Measurements from ENCODE around the gene SLC6A11. TPM values are rescaled to one million over a fixed set of nuclear protein-coding genes. Genes with fewer than 3 reads are reported as not detected.

SLC6A11 gene
- total and polyA plus RNA-seq, 2 of the 8 experiments (the other 6 are each of a cell fraction or from before 2014, with no cell fraction given) = 0.78 to 1.5 TPM

GRCh38 chr3:10933470-10933804 lies 117.4 kb downstream of the SLC6A11 start:
- H3K36me3 ChIP-seq (ENCODE audit: control insufficient read depth in 2 of 4, insufficient read depth in 4 of 4, low read length in 3 of 4) = no peaks in the 10 kb centered on the region
- no peaks in the 10 kb centered on the region for H4K20me1 ChIP-seq (replicated peaks in 1 of 2; ENCODE audit: control insufficient read depth in 1 of 2, insufficient read depth in 2 of 2, low read length in 2 of 2)
- no peak overlapping the region for H4K5ac ChIP-seq (ENCODE audit: insufficient read length, low read depth, low read length)
- H2BK15ac ChIP-seq (ENCODE audit: low read length) = no peak overlapping the region
- H3K23me2 ChIP-seq (ENCODE audit: low read depth, low read length) = no peaks in the 10 kb centered on the region
- no peak overlapping the region for H2AK5ac ChIP-seq (ENCODE audit: low read depth, low read length)
- 76% methylated on average over 1 of the region's 1 CpG; no CpG with 5 or more reads in 1 of the 2 experiments for WGBS, 2 experiments (ENCODE audit: extremely low coverage in 1 of 2, insufficient coverage in 1 of 2, insufficient read length in 1 of 2, insufficient replicate concordance in 2 of 2, low coverage in 1 of 2, low lambda C conversion rate in 2 of 2, missing lambda C conversion rate in 1 of 2)
- H4K91ac ChIP-seq (replicated peaks; ENCODE audit: insufficient read length, low read length) = no peak overlapping the region
- no peaks in the 10 kb centered on the region; the same call in 1 of the 2 replicates for H3K79me1 ChIP-seq (ENCODE audit: low read depth, low read length)
- DNase-seq (ENCODE audit: low read depth in 1 of 2, low spot score in 2 of 2) = no peak
- peaks cover 0 to 5% (median 2%) of the 10 kb centered on the region in 4 experiments; a peak in 4 of 7 replicates for H3K4me1 ChIP-seq (replicated peaks in 1 of 4; ENCODE audit: control insufficient read depth in 3 of 4, insufficient read depth in 4 of 4, low read length in 3 of 4)
- no peak overlapping the region for H3K27ac ChIP-seq (ENCODE audit: low read depth, low read length)
- CTCF ChIA-PET (ENCODE audit: partially characterized antibody) = interaction anchor here (1.2 to 4.1 kb wide), 3 partner anchors 9 to 127 kb away, joined by 3 to 16 read pairs (median 9); no protein-coding TSS in a partner anchor
- no peak overlapping the region for H2BK20ac ChIP-seq (ENCODE audit: low read length)
- no peak overlapping the region for H3K18ac ChIP-seq (ENCODE audit: extremely low read depth, low read length)
- H4K8ac ChIP-seq (ENCODE audit: extremely low read depth, insufficient read depth, low read length) = no peak overlapping the region
- H3K4me2 ChIP-seq (ENCODE audit: insufficient read depth in 1 of 2, low read depth in 2 of 2, low read length in 2 of 2) = no peak overlapping the region
- POLR2A ChIA-PET (ENCODE audit: partially characterized antibody) = interaction anchor here (0.6 kb wide), 1 partner anchor 871 kb away, joined by 3 read pairs; no protein-coding TSS in a partner anchor
- no peaks in the 10 kb centered on the region for H3K27me3 ChIP-seq (replicated peaks in 1 of 4; ENCODE audit: control insufficient read depth in 3 of 4, extremely low read depth in 1 of 4, insufficient read depth in 3 of 4, low read length in 3 of 4)
- H3K56ac ChIP-seq (replicated peaks; ENCODE audit: insufficient read length, low read depth, low read length) = no peak overlapping the region
- H3K9me3 ChIP-seq (ENCODE audit: insufficient read depth in 2 of 2, low read depth in 1 of 2, low read length in 1 of 2) = no peaks in the 10 kb centered on the region
- no peak overlapping the region for H3K4ac ChIP-seq (replicated peaks; ENCODE audit: insufficient read length, low read depth, low read length)
- no peak overlapping the region for H3K23ac ChIP-seq (ENCODE audit: insufficient read length)
- H3K79me2 ChIP-seq (ENCODE audit: control insufficient read depth in 1 of 2, insufficient read depth in 2 of 2, low read length in 2 of 2) = no peaks in the 10 kb centered on the region
- no peak overlapping the region for H3K14ac ChIP-seq (ENCODE audit: insufficient read length)
- H3K9ac ChIP-seq (replicated peaks in 1 of 4; ENCODE audit: extremely low read depth in 1 of 4, low read depth in 3 of 4, low read length in 3 of 4) = no peak overlapping the region
- no peak overlapping the region for H2AFZ ChIP-seq (ENCODE audit: low read length)
- H2BK12ac ChIP-seq (ENCODE audit: low read depth, low read length) = no peak overlapping the region
- no peak overlapping the region for H2BK5ac ChIP-seq (ENCODE audit: low read depth, low read length)
- no peak for FAIRE-seq
- no peak overlapping the region for H2BK120ac ChIP-seq (replicated peaks; ENCODE audit: low read depth, low read length)
- H3K4me3 ChIP-seq (ENCODE audit: extremely low read depth in 1 of 4, insufficient read depth in 2 of 4, low read depth in 3 of 4, low read length in 4 of 4) = no peak overlapping the region
- TF ChIP-seq KDM5A (IDR thresholded peaks at IDR 0.05; ENCODE audit: low read length) (no peak), YY1 (IDR thresholded peaks at IDR 0.05; ENCODE audit: low read depth, low read length) (no peak), CREB1 (IDR thresholded peaks at IDR 0.05) (no peak), CBX5 (IDR thresholded peaks at IDR 0.05; ENCODE audit: low read depth, low read length) (no peak), JUN (IDR thresholded peaks at IDR 0.05; ENCODE audit: low read depth, low read length) (no peak), HDAC2 (IDR thresholded peaks at IDR 0.05; ENCODE audit: borderline replicate concordance in 1 of 2, low read depth in 2 of 2, low read length in 2 of 2) (no peak), RBBP5 (IDR thresholded peaks at IDR 0.05; ENCODE audit: borderline replicate concordance, low read depth, low read length) (no peak), CHD1 (IDR thresholded peaks at IDR 0.05; ENCODE audit: low read depth, low read length) (no peak), NANOG (IDR thresholded peaks at IDR 0.05; ENCODE audit: insufficient read depth, low read depth, low read length, poor library complexity, severe bottlenecking) (no peak)
- TF ChIP-seq, protein P1, sequence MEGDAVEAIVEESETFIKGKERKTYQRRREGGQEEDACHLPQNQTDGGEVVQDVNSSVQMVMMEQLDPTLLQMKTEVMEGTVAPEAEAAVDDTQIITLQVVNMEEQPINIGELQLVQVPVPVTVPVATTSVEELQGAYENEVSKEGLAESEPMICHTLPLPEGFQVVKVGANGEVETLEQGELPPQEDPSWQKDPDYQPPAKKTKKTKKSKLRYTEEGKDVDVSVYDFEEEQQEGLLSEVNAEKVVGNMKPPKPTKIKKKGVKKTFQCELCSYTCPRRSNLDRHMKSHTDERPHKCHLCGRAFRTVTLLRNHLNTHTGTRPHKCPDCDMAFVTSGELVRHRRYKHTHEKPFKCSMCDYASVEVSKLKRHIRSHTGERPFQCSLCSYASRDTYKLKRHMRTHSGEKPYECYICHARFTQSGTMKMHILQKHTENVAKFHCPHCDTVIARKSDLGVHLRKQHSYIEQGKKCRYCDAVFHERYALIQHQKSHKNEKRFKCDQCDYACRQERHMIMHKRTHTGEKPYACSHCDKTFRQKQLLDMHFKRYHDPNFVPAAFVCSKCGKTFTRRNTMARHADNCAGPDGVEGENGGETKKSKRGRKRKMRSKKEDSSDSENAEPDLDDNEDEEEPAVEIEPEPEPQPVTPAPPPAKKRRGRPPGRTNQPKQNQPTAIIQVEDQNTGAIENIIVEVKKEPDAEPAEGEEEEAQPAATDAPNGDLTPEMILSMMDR (IDR thresholded peaks at IDR 0.05; ENCODE audit: control extremely low read depth in 1 of 3, insufficient read depth in 1 of 3, low read depth in 1 of 3, low read length in 3 of 3) = no peak
- TF ChIP-seq, protein P2, sequence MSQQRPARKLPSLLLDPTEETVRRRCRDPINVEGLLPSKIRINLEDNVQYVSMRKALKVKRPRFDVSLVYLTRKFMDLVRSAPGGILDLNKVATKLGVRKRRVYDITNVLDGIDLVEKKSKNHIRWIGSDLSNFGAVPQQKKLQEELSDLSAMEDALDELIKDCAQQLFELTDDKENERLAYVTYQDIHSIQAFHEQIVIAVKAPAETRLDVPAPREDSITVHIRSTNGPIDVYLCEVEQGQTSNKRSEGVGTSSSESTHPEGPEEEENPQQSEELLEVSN (IDR thresholded peaks at IDR 0.05) = no peak

Measured in H1 (cell line).